Measurements from ENCODE around the gene FAM161A. TPM values are rescaled to one million over a fixed set of nuclear protein-coding genes. Genes with fewer than 3 reads are reported as not detected.

The FAM161A gene
- total RNA-seq, 2 donors from 2014 or later, result 15.1 to 19.0 TPM

DNA sequence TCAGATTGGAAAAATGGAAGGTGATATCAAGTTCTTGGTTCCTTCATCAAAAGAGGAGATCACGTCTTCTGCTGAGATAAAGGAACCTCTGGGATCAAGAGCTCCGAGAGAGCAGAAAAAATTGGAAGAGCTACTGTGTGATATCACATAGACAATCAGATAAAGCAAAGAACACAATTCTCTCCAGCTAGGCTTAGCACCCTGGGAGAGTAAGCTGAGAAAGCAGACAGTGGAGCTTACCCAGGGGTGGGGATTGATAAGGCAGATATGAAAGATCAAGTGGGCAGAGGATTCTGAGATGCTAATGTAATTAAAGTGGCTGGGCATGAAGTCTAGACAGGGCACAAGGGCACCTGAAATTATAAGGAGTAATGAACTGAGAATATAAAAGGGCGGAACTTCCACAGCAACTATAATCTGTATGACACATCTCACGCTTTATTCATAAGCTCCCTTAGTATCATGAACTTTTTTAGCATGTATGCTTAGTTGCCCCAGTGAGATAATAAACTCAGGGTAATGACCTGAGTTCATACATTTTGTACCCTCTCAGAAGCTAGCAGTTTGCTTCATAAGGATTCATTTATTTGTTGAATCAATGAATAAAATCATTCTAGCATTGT is 65.8 kb downstream of the FAM161A start:
- Mint-ChIP-seq H3K36me3 (ENCODE audit: low read depth) (no peaks in the 10 kb centered on the region), H3K4me3 (no peak overlapping the region), H3K4me1 (peaks cover 18% of the 10 kb centered on the region), H3K9me3 (no peaks in the 10 kb centered on the region), H3K27me3 (ENCODE audit: insufficient read depth) (peaks cover 19% of the 10 kb centered on the region), H3K27ac (no peak overlapping the region)
- Histone ChIP-seq H3K9me3 (ENCODE audit: control insufficient read depth, low read length) (no peaks in the 10 kb centered on the region), H3K4me1 (ENCODE audit: control insufficient read depth, insufficient read depth, low read length) (no peaks in the 10 kb centered on the region), H3K9ac (ENCODE audit: extremely low read depth, low read length, poor library complexity, severe bottlenecking) (no peak overlapping the region), H3K27me3 (ENCODE audit: control insufficient read depth, insufficient read depth, low read length, poor library complexity, severe bottlenecking) (no peaks in the 10 kb centered on the region), H3K4me3 (ENCODE audit: low read length) (no peak overlapping the region), H3K27ac (ENCODE audit: low read depth, low read length) (no peak overlapping the region), H3K36me3 (ENCODE audit: control insufficient read depth, insufficient read depth, low read length) (no peaks in the 10 kb centered on the region)
- DNase-seq, result peak; percentile 59
- TF ChIP-seq, protein P1, sequence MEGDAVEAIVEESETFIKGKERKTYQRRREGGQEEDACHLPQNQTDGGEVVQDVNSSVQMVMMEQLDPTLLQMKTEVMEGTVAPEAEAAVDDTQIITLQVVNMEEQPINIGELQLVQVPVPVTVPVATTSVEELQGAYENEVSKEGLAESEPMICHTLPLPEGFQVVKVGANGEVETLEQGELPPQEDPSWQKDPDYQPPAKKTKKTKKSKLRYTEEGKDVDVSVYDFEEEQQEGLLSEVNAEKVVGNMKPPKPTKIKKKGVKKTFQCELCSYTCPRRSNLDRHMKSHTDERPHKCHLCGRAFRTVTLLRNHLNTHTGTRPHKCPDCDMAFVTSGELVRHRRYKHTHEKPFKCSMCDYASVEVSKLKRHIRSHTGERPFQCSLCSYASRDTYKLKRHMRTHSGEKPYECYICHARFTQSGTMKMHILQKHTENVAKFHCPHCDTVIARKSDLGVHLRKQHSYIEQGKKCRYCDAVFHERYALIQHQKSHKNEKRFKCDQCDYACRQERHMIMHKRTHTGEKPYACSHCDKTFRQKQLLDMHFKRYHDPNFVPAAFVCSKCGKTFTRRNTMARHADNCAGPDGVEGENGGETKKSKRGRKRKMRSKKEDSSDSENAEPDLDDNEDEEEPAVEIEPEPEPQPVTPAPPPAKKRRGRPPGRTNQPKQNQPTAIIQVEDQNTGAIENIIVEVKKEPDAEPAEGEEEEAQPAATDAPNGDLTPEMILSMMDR (conservative IDR thresholded peaks at IDR 0.05), result no peak
- WGBS, 2 experiments (ENCODE audit: insufficient coverage in 1 of 2, insufficient read length in 1 of 2), result 38 to 49% methylated on average over 1 to 4 of the region's 4 CpGs

- Histone ChIP-seq H3K9ac (ENCODE audit: extremely low read depth, low read length, poor library complexity, severe bottlenecking) (no peak overlapping the region), H3K27me3 (ENCODE audit: control insufficient read depth, insufficient read depth, low read length, poor library complexity, severe bottlenecking) (no peaks in the 10 kb centered on the region), H3K4me3 (ENCODE audit: low read length) (no peak overlapping the region), H3K4me1 (ENCODE audit: control insufficient read depth, insufficient read depth, low read length) (no peaks in the 10 kb centered on the region), H3K9me3 (ENCODE audit: control insufficient read depth, low read length) (no peaks in the 10 kb centered on the region), H3K36me3 (ENCODE audit: control insufficient read depth, insufficient read depth, low read length) (no peaks in the 10 kb centered on the region), H3K27ac (ENCODE audit: low read depth, low read length) (no peak overlapping the region)
- H3K4me3 Mint-ChIP-seq, result no peak overlapping the region
- H3K4me1 Mint-ChIP-seq, result peaks cover 20% of the 10 kb centered on the region
- H3K9me3 Mint-ChIP-seq, result no peaks in the 10 kb centered on the region
- TF ChIP-seq, protein P1 (conservative IDR thresholded peaks at IDR 0.05), result no peak
- peaks cover 18% of the 10 kb centered on the region for H3K27me3 Mint-ChIP-seq (ENCODE audit: insufficient read depth)
- no peak overlapping the region for H3K27ac Mint-ChIP-seq
- DNase-seq, result peak; percentile 20
- no peaks in the 10 kb centered on the region for H3K36me3 Mint-ChIP-seq (ENCODE audit: low read depth)
- 92 to 94% methylated on average over 2 of the region's 2 CpGs for WGBS, 2 experiments (ENCODE audit: insufficient coverage in 1 of 2, insufficient read length in 1 of 2)
Measured at GRCh38 chr2:61786876-61787275, 67.0 kb downstream of the FAM161A start.

GRCh38 chr2:61785583-61785982 is 68.3 kb downstream of the FAM161A start:
- Histone ChIP-seq H3K9ac (ENCODE audit: extremely low read depth, low read length, poor library complexity, severe bottlenecking) (no peak overlapping the region), H3K4me1 (ENCODE audit: control insufficient read depth, insufficient read depth, low read length) (no peaks in the 10 kb centered on the region), H3K4me3 (ENCODE audit: low read length) (no peak overlapping the region), H3K9me3 (ENCODE audit: control insufficient read depth, low read length) (no peaks in the 10 kb centered on the region), H3K36me3 (ENCODE audit: control insufficient read depth, insufficient read depth, low read length) (no peaks in the 10 kb centered on the region), H3K27ac (ENCODE audit: low read depth, low read length) (no peak overlapping the region), H3K27me3 (ENCODE audit: control insufficient read depth, insufficient read depth, low read length, poor library complexity, severe bottlenecking) (no peaks in the 10 kb centered on the region)
- peaks cover 10% of the 10 kb centered on the region for H3K27me3 Mint-ChIP-seq (ENCODE audit: insufficient read depth)
- H3K4me1 Mint-ChIP-seq, result peaks cover 20% of the 10 kb centered on the region
- no peaks in the 10 kb centered on the region for H3K9me3 Mint-ChIP-seq
- DNase-seq, result no peak
- no peaks in the 10 kb centered on the region for H3K36me3 Mint-ChIP-seq (ENCODE audit: low read depth)
- TF ChIP-seq, protein P1 (conservative IDR thresholded peaks at IDR 0.05), result no peak
- H3K27ac Mint-ChIP-seq, result no peak overlapping the region
- H3K4me3 Mint-ChIP-seq, result no peak overlapping the region

Measured in endodermal cell (in vitro differentiated cells).